ENCODE measurements around the gene HSH2D.

DNA sequence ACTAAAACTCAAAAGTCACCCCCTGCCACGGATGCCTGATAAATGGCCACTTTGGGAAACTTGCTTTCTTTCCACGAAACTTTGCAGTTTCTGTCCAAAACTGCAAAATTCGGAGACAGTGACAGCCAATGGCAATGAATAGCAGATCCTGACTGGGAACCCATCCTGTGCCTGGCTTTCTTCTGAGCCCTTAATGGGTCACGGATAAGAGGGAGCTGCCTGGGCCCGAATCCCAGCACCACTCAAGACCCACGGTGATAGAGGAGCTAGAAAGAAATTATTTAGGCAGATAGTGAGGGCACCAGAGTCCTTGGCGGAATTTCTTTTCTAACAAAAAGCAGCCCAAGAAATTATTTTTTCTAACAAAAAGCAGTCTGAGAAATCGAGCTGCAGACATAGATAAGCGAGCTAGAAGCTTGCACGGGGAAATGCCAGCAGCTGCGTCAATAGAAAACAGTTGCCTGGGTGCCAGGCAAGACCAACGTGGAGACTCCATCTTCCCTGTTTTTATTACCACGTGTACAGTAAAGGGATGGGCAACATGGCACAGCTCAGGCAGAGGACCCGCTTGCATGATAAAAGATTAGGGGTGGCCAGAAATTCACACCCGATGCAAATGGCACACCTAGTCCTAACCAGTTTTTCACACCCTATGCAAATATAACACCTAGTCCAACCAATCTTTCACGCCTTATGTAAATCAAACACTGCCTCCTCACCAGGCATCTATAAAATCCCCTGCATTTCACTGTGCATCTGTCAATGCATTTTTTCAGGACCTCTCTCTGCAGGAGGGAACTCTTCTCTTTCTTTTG lies 7.1 kb upstream of the HSH2D start:
- no peak for TF ChIP-seq CTCF (IDR thresholded peaks at IDR 0.05)
- TF ChIP-seq POLR2AphosphoS5 (IDR thresholded peaks at IDR 0.05) = no peak

Measured in suprapubic skin (tissue), 3 donors.